ENCODE data around the gene NRXN3.

The NRXN3 gene

GRCh38 chr14:78598046-78598920 lies 428.1 kb downstream of the NRXN3 start:
- Histone ChIP-seq H3K4me3 (ENCODE audit: control insufficient read depth in 1 of 7, extremely low read depth in 1 of 7, insufficient read depth in 4 of 7, low read depth in 2 of 7, low read length in 6 of 7) (no peak overlapping the region), H3K4me1 (ENCODE audit: control extremely low read depth in 1 of 4, control insufficient read depth in 4 of 4, insufficient read depth in 4 of 4, low read length in 3 of 4) (no peaks in the 10 kb centered on the region), H3K27me3 (replicated peaks in 2 of 5; ENCODE audit: control insufficient read depth in 4 of 5, insufficient read depth in 5 of 5, low read length in 4 of 5) (peaks cover 0 to 13% (median 0%) of the 10 kb centered on the region in 5 experiments), H3K27ac (ENCODE audit: insufficient read depth in 1 of 2, low read depth in 1 of 2, low read length in 2 of 2, poor library complexity in 1 of 2, severe bottlenecking in 2 of 2) (no peak overlapping the region), H3K36me3 (ENCODE audit: control insufficient read depth in 4 of 4, insufficient read depth in 4 of 4, low read length in 3 of 4) (no peaks in the 10 kb centered on the region), H3K9me3 (ENCODE audit: control extremely low read depth in 1 of 5, control insufficient read depth in 4 of 5, insufficient read depth in 2 of 5, low read depth in 1 of 5, low read length in 4 of 5) (no peaks in the 10 kb centered on the region)
- ChIA-PET CTCF (interaction anchor here (1.0 to 2.1 kb wide), 10 partner anchors 10 to 738 kb away, joined by 3 to 9 read pairs (median 4); no protein-coding TSS in a partner anchor), POLR2A (no interaction called here)
- DNase-seq = peak; percentile 44 to 69 (median 63)
- WGBS (ENCODE audit: insufficient coverage) = 59% methylated on average over 12 of the region's 13 CpGs

DNA sequence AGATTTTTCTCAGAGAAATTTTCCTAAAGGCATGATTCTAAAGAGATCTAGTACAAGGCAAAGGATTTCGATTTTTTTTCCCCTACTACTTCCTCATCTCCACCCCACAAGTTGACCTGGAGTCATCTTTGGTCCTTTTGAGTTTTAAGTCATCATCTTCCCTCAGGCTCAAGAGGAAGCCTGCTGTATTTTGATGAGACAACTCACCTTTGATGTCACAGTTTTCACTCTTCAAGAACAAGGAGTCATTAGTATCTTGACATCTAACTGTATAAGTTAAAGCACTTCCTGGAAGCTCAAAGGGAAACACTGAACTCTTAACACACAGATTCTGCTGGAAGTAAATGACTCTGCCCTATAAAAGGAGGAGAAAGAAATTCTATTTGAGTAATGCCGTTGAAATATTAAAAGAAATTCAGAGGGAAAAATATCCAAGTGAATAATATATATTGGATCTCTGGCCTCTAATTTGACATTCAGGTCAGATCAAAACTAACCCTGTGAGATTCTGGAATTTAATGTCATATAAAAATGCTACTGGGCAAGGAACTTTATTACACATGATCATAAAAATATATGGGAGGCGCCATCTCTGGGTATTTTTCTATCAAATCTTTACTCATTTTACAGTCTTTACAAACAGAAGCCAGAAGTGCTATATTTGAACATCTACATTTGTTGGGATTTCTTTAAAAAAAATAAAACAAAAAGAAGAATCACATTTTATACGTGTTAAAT lies 435.0 kb downstream of the NRXN3 start:
- no peaks in the 10 kb centered on the region for H3K9me3 ChIP-seq (ENCODE audit: control extremely low read depth in 1 of 5, control insufficient read depth in 4 of 5, insufficient read depth in 2 of 5, low read depth in 1 of 5, low read length in 4 of 5)
- WGBS (ENCODE audit: insufficient coverage) = 82% methylated on average over 1 of the region's 4 CpGs
- no peak overlapping the region for H3K27ac ChIP-seq (ENCODE audit: insufficient read depth in 1 of 2, low read depth in 1 of 2, low read length in 2 of 2, poor library complexity in 1 of 2, severe bottlenecking in 2 of 2)
- no peaks in the 10 kb centered on the region for H3K36me3 ChIP-seq (ENCODE audit: control insufficient read depth in 4 of 4, insufficient read depth in 4 of 4, low read length in 3 of 4)
- POLR2A ChIA-PET = no interaction called here
- H3K4me3 ChIP-seq (ENCODE audit: control insufficient read depth in 1 of 7, extremely low read depth in 1 of 7, insufficient read depth in 4 of 7, low read depth in 2 of 7, low read length in 6 of 7) = no peak overlapping the region
- CTCF ChIA-PET = no interaction called here
- H3K4me1 ChIP-seq (ENCODE audit: control extremely low read depth in 1 of 4, control insufficient read depth in 4 of 4, insufficient read depth in 4 of 4, low read length in 3 of 4) = no peaks in the 10 kb centered on the region
- peaks cover 0 to 3% (median 2%) of the 10 kb centered on the region in 5 experiments for H3K27me3 ChIP-seq (replicated peaks in 2 of 5; ENCODE audit: control insufficient read depth in 4 of 5, insufficient read depth in 5 of 5, low read length in 4 of 5)
- DNase-seq = no peak

GRCh38 chr14:78605897-78606500 lies 435.8 kb downstream of the NRXN3 start:
- CTCF ChIA-PET = no interaction called here

DNA sequence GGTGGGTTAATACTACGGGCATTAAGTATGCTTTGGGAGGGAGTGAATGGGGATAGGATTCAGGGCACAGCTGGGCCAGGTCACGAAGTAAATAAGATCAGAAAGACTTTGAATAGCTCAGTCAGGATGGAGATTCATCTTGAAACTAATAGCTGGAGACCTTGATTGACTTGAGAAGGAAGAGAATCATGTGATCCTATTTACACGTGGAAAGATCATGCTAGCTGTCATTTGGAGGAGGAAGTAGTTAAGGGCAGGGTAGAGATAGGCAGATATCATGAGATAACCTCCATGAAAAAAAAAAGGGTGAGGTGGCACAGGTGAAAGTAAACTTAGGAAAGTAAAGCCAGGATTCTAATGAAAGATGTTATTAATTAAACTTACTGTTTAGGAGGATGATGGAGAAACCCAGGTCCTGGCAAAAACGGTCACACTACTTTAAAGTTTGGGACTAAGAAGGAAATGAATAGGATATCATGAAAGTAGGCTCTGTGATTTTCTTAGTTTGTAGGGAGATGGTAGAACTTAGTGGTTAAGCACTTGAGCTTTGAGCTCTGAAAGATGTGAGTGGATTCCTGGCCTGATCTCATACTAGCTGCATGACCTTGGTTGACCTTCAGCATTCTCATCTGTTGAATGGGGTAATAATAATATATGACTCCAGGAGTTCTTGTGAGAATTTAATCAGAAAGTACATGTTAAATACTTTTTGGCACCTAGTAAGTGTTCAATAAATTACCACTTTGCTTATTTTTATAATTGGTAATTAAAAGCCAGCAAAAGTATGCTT lies 439.0 kb downstream of the NRXN3 start:
- ChIA-PET POLR2A (no interaction called here), CTCF (interaction anchor here (1.1 kb wide), 1 partner anchor 13 kb away, joined by 3 read pairs; no protein-coding TSS in a partner anchor)

More at GRCh38 chr14:78605897-78606500, 435.8 kb downstream of the NRXN3 start:
- DNase-seq = no peak
- H3K9me3 ChIP-seq (ENCODE audit: control extremely low read depth in 1 of 5, control insufficient read depth in 4 of 5, insufficient read depth in 2 of 5, low read depth in 1 of 5, low read length in 4 of 5) = no peaks in the 10 kb centered on the region
- POLR2A ChIA-PET = no interaction called here
- H3K36me3 ChIP-seq (ENCODE audit: control insufficient read depth in 4 of 4, insufficient read depth in 4 of 4, low read length in 3 of 4) = no peaks in the 10 kb centered on the region
- H3K27me3 ChIP-seq (replicated peaks in 2 of 5; ENCODE audit: control insufficient read depth in 4 of 5, insufficient read depth in 5 of 5, low read length in 4 of 5) = peaks cover 0 to 3% (median 0%) of the 10 kb centered on the region in 5 experiments
- H3K4me1 ChIP-seq (ENCODE audit: control extremely low read depth in 1 of 4, control insufficient read depth in 4 of 4, insufficient read depth in 4 of 4, low read length in 3 of 4) = no peaks in the 10 kb centered on the region
- 100% methylated on average over 1 of the region's 1 CpG for WGBS (ENCODE audit: insufficient coverage)
- no peak overlapping the region for H3K4me3 ChIP-seq (ENCODE audit: control insufficient read depth in 1 of 7, extremely low read depth in 1 of 7, insufficient read depth in 4 of 7, low read depth in 2 of 7, low read length in 6 of 7)
- no peak overlapping the region for H3K27ac ChIP-seq (ENCODE audit: insufficient read depth in 1 of 2, low read depth in 1 of 2, low read length in 2 of 2, poor library complexity in 1 of 2, severe bottlenecking in 2 of 2)

GRCh38 chr14:78610994-78611393 lies 440.8 kb downstream of the NRXN3 start:
- Histone ChIP-seq H3K27ac (ENCODE audit: insufficient read depth in 1 of 2, low read depth in 1 of 2, low read length in 2 of 2, poor library complexity in 1 of 2, severe bottlenecking in 2 of 2) (no peak overlapping the region), H3K27me3 (replicated peaks in 2 of 5; ENCODE audit: control insufficient read depth in 4 of 5, insufficient read depth in 5 of 5, low read length in 4 of 5) (peaks cover 0 to 3% (median 0%) of the 10 kb centered on the region in 5 experiments), H3K9me3 (ENCODE audit: control extremely low read depth in 1 of 5, control insufficient read depth in 4 of 5, insufficient read depth in 2 of 5, low read depth in 1 of 5, low read length in 4 of 5) (no peaks in the 10 kb centered on the region), H3K36me3 (ENCODE audit: control insufficient read depth in 4 of 4, insufficient read depth in 4 of 4, low read length in 3 of 4) (no peaks in the 10 kb centered on the region), H3K4me3 (ENCODE audit: control insufficient read depth in 1 of 7, extremely low read depth in 1 of 7, insufficient read depth in 4 of 7, low read depth in 2 of 7, low read length in 6 of 7) (no peak overlapping the region), H3K4me1 (ENCODE audit: control extremely low read depth in 1 of 4, control insufficient read depth in 4 of 4, insufficient read depth in 4 of 4, low read length in 3 of 4) (no peaks in the 10 kb centered on the region)
- POLR2A ChIA-PET = no interaction called here
- CTCF ChIA-PET = no interaction called here
- WGBS (ENCODE audit: insufficient coverage) = 100% methylated on average over 4 of the region's 4 CpGs
- DNase-seq = no peak

More for the DNA sequence above, 439.0 kb downstream of the NRXN3 start:
- DNase-seq = no peak
- 70% methylated on average over 4 of the region's 4 CpGs for WGBS (ENCODE audit: insufficient coverage)
- Histone ChIP-seq H3K27ac (ENCODE audit: insufficient read depth in 1 of 2, low read depth in 1 of 2, low read length in 2 of 2, poor library complexity in 1 of 2, severe bottlenecking in 2 of 2) (no peak overlapping the region), H3K27me3 (replicated peaks in 2 of 5; ENCODE audit: control insufficient read depth in 4 of 5, insufficient read depth in 5 of 5, low read length in 4 of 5) (peaks cover 0 to 3% (median 0%) of the 10 kb centered on the region in 5 experiments), H3K36me3 (ENCODE audit: control insufficient read depth in 4 of 4, insufficient read depth in 4 of 4, low read length in 3 of 4) (no peaks in the 10 kb centered on the region), H3K4me3 (ENCODE audit: control insufficient read depth in 1 of 7, extremely low read depth in 1 of 7, insufficient read depth in 4 of 7, low read depth in 2 of 7, low read length in 6 of 7) (no peak overlapping the region), H3K4me1 (ENCODE audit: control extremely low read depth in 1 of 4, control insufficient read depth in 4 of 4, insufficient read depth in 4 of 4, low read length in 3 of 4) (no peaks in the 10 kb centered on the region), H3K9me3 (ENCODE audit: control extremely low read depth in 1 of 5, control insufficient read depth in 4 of 5, insufficient read depth in 2 of 5, low read depth in 1 of 5, low read length in 4 of 5) (no peaks in the 10 kb centered on the region)

DNA sequence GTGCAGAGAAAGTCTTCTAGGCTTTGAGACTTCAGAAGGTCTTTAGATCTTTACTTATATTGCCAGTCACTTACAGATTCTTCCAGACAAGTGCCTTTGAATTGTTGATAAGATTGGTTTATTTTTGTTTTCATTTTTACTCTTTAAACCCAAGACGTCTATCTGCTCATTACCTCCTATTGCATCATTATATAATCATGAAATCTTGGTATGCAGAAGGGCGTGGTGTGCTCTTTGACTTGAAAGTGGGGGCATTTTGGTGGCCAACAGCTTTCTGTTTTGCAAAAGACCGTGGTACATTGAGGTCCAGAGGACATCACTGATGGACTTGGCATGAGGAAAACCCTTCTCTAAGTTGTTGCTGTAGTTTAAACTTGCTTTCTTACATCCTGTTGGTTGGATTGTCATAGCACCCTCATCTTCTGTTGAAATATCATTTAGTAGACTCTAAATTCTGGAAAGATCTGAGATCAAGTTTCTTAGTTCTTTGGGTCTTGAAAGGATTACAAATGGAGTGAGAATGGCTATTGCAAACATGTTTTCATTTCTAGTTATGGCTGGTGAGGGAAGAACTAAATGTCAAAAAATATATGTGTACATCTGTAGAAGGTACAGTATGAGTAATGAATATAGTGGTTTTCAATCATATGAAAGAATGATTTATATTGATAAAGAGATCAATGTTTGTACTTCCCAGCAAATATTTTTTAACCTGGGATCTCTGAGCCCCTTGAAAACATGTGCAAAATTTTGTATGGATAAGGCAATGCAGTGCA lies 441.8 kb downstream of the NRXN3 start:
- CTCF ChIA-PET = no interaction called here
- DNase-seq = no peak
- POLR2A ChIA-PET = no interaction called here
- no peaks in the 10 kb centered on the region for H3K4me1 ChIP-seq (ENCODE audit: control extremely low read depth in 1 of 4, control insufficient read depth in 4 of 4, insufficient read depth in 4 of 4, low read length in 3 of 4)
- H3K27ac ChIP-seq (ENCODE audit: insufficient read depth in 1 of 2, low read depth in 1 of 2, low read length in 2 of 2, poor library complexity in 1 of 2, severe bottlenecking in 2 of 2) = no peak overlapping the region
- H3K9me3 ChIP-seq (ENCODE audit: control extremely low read depth in 1 of 5, control insufficient read depth in 4 of 5, insufficient read depth in 2 of 5, low read depth in 1 of 5, low read length in 4 of 5) = no peaks in the 10 kb centered on the region
- H3K4me3 ChIP-seq (ENCODE audit: control insufficient read depth in 1 of 7, extremely low read depth in 1 of 7, insufficient read depth in 4 of 7, low read depth in 2 of 7, low read length in 6 of 7) = no peak overlapping the region
- peaks cover 0 to 3% (median 0%) of the 10 kb centered on the region in 5 experiments for H3K27me3 ChIP-seq (replicated peaks in 2 of 5; ENCODE audit: control insufficient read depth in 4 of 5, insufficient read depth in 5 of 5, low read length in 4 of 5)
- no peaks in the 10 kb centered on the region for H3K36me3 ChIP-seq (ENCODE audit: control insufficient read depth in 4 of 4, insufficient read depth in 4 of 4, low read length in 3 of 4)
- WGBS (ENCODE audit: insufficient coverage) = no CpG with 5 or more reads among the region's 3 CpGs

All from common myeloid progenitor, CD34-positive (primary cell).